ENCODE data around the gene VAPA.

GRCh38 chr18:9872823-9873222 is 41.0 kb upstream of the VAPA start:
- TF ChIP-seq, protein P1, sequence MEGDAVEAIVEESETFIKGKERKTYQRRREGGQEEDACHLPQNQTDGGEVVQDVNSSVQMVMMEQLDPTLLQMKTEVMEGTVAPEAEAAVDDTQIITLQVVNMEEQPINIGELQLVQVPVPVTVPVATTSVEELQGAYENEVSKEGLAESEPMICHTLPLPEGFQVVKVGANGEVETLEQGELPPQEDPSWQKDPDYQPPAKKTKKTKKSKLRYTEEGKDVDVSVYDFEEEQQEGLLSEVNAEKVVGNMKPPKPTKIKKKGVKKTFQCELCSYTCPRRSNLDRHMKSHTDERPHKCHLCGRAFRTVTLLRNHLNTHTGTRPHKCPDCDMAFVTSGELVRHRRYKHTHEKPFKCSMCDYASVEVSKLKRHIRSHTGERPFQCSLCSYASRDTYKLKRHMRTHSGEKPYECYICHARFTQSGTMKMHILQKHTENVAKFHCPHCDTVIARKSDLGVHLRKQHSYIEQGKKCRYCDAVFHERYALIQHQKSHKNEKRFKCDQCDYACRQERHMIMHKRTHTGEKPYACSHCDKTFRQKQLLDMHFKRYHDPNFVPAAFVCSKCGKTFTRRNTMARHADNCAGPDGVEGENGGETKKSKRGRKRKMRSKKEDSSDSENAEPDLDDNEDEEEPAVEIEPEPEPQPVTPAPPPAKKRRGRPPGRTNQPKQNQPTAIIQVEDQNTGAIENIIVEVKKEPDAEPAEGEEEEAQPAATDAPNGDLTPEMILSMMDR (IDR thresholded peaks at IDR 0.05) = no peak
- no peak for TF ChIP-seq POLR2A (IDR thresholded peaks at IDR 0.05)

Measured in right lobe of liver (tissue), 4 donors.